Uterus (tissue), 4 donors: Measurements from ENCODE around the gene NMT1. TPM values are rescaled to one million over a fixed set of nuclear protein-coding genes. Genes with fewer than 3 reads are reported as not detected.
"Not testable (repeated sequence)": the region's sequence is repeated elsewhere in the genome, so short reads cannot be mapped to it uniquely, and the experiment has no call there.

Source experiments
- DNase-seq, 2 donors: peaks; one replicate each; pipeline ENCODE4 v3.0.0-alpha.2; 2019 to 2020
- H3K27ac ChIP-seq, 2 donors: fragments of 200-600 bp; sonication (generic); 1 replicate in 1 of 2; 2 replicates in 1 of 2; pipeline ENCODE4 v1.5.1; 2016 to 2018
- H3K27me3 ChIP-seq, 2 donors: fragments of 200-600 bp; sonication (generic); one replicate each; pipeline ENCODE4 v1.5.1; 2018 to 2019; ENCODE audit warnings: control low read depth in 1 of 2
- H3K36me3 ChIP-seq, 2 donors: fragments of 200-600 bp; sonication (generic); one replicate each; pipeline ENCODE4 v1.5.1; 2019; ENCODE audit warnings: control low read depth in 1 of 2
- H3K4me1 ChIP-seq, 2 donors: fragments of 200-600 bp; sonication (generic); one replicate each; pipeline ENCODE4 v1.5.1; 2018 to 2019; ENCODE audit warnings: control low read depth in 1 of 2
- H3K4me3 ChIP-seq, 2 donors: fragments of 200-600 bp; sonication (generic); 1 replicate in 1 of 2; 2 replicates in 1 of 2; pipeline ENCODE4 v1.5.1; 2018 to 2019; ENCODE audit warnings: mild to moderate bottlenecking in 1 of 2
- H3K9me3 ChIP-seq, 2 donors: fragments of 200-600 bp; sonication (generic); one replicate each; pipeline ENCODE4 v1.5.1; 2019; ENCODE audit warnings: control low read depth in 1 of 2
- POLR2A ChIP-seq, 2 donors: fragments of 450-650 bp; IDR thresholded peaks; one replicate each; pipeline ENCODE4 v1.6.1; 2016; ENCODE audit warnings: antibody characterized with exemption in 2 of 2, mild to moderate bottlenecking in 1 of 2, moderate library complexity in 1 of 2
- intact Hi-C: fragments of 100-400 bp; cut with DNase I; formaldehyde crosslinking; loops from one replicate; pipeline ENCODE4 v1.15.1; 2023; ENCODE audit warnings: low total_unique reads
- total RNA-seq, 4 donors: library from RNA; depleted of rRNA in 3 of 4; stranded (reverse); fragments of >200 nt in 3 of 4; gene quantifications; one replicate each; pipeline versions ENCODE4 v1.1.0 to v1.2.4, GENCODE V29; 2014 to 2023
- TF ChIP-seq, protein P1 (sequence below), 4 experiments: fragments of 200-600 bp in 2 of 4; fragments of 450-650 bp in 2 of 4; sonication (generic) in 2 of 4; IDR thresholded peaks; one replicate each; pipeline ENCODE4 v1.5.1; 2016 to 2019; ENCODE audit warnings: antibody characterized with exemption in 4 of 4, mild to moderate bottlenecking in 2 of 4, moderate library complexity in 1 of 4
- donor health status: DM: yes; HTN: yes; CAD: no.

The NMT1 gene
- total RNA-seq, 4 donors from 2014 or later: 25.6 to 115 (median 72.3) TPM

DNA sequence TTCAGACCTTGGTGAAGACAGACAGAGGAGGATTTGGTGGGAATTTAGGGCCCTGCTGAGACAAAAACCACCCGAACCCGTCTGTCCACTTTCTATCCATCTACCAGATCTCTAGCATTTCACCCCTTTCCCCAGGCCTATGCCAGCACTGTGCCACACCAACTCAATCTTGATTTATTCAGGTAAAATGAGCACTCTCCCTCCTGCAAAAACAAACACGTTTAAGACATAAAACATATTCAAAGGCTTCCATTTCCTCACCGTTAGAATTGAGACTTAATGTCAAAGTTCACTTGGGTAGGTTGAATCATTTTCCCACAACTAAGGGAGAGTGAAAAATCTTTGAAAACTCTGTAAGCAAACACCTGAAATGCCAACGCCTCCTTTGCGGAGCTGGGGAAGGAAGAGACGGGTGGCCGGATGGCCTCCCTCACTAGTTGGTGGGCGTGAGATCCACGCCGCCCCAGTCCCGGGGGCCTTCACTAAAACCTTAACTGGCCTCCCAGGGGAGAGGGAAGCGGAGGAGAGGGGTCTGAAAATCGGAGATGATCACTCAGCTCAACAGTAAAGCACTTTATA is 10.5 kb upstream of the NMT1 start:
- no peak for TF ChIP-seq POLR2A (IDR thresholded peaks at IDR 0.05)
- TF ChIP-seq, protein P1, sequence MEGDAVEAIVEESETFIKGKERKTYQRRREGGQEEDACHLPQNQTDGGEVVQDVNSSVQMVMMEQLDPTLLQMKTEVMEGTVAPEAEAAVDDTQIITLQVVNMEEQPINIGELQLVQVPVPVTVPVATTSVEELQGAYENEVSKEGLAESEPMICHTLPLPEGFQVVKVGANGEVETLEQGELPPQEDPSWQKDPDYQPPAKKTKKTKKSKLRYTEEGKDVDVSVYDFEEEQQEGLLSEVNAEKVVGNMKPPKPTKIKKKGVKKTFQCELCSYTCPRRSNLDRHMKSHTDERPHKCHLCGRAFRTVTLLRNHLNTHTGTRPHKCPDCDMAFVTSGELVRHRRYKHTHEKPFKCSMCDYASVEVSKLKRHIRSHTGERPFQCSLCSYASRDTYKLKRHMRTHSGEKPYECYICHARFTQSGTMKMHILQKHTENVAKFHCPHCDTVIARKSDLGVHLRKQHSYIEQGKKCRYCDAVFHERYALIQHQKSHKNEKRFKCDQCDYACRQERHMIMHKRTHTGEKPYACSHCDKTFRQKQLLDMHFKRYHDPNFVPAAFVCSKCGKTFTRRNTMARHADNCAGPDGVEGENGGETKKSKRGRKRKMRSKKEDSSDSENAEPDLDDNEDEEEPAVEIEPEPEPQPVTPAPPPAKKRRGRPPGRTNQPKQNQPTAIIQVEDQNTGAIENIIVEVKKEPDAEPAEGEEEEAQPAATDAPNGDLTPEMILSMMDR (IDR thresholded peaks at IDR 0.05): no peak
- no peaks in the 10 kb centered on the region for H3K27me3 ChIP-seq
- H3K4me1 ChIP-seq: peaks cover 0 to 8% of the 10 kb centered on the region in 2 donors
- peak overlapping the region; percentile 51 to 55 for H3K4me3 ChIP-seq
- H3K9me3 ChIP-seq: no peaks in the 10 kb centered on the region
- peak overlapping the region; percentile 89 to 90 for H3K27ac ChIP-seq
- intact Hi-C loops: no loop called here
- H3K36me3 ChIP-seq: no peaks in the 10 kb centered on the region
- no peak for DNase-seq

DNA sequence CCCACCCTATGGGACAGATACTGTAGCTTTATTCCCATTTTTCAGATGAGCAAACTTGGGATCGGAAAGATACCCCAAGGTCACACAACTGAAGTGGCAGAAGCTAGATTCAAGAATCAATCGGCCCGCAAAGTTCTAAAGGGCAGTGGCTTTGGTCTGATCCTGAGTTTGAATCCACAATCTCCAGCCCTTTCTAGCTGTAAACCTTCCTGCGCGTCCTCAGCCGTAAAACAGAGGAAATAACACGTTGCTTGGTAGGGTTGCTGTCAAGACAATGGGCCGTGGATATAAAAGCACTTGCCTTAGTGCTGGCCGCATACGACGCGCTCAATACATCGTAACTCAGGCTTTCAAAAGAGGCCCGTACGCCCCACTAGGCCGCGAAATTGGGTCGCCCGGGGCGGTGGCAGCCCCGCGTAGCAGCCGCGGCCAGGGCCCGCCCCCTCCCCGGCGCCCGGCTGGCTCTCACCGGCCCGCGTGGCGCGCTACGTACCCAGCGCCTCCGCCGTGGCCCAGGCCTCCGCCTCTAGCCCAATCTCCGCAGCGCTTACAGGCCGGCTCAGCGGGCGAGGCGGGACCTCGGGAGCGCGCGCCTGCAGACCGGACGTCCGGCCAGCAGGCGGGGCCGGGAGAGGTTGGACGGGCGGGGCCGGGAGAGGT is 9.9 kb upstream of the NMT1 start, which contains the start of gene DCAKD:
DCAKD (minus strand) TSS at position 573 of the 660 bp plus-strand sequence. CDS start 16,747 bp downstream, outside the sequence.
- peak; percentile 90 to 92 for DNase-seq
- Histone ChIP-seq H3K4me3 (peak within 1 kb of the TSS; percentile 51 to 55), H3K9me3 (no peaks in the 10 kb centered on the region), H3K4me1 (peaks cover 0 to 8% of the 10 kb centered on the region in 2 donors), H3K36me3 (no peaks in the 10 kb centered on the region), H3K27ac (peak within 1 kb of the TSS; percentile 89 to 90), H3K27me3 (no peaks in the 10 kb centered on the region)
- intact Hi-C loops: no loop called here
- peak; percentile 66 to 85 for TF ChIP-seq POLR2A (IDR thresholded peaks at IDR 0.05)
- TF ChIP-seq, protein P1 (IDR thresholded peaks at IDR 0.05): peak in 2 of 4 experiments; percentile 36 to 37

DNA sequence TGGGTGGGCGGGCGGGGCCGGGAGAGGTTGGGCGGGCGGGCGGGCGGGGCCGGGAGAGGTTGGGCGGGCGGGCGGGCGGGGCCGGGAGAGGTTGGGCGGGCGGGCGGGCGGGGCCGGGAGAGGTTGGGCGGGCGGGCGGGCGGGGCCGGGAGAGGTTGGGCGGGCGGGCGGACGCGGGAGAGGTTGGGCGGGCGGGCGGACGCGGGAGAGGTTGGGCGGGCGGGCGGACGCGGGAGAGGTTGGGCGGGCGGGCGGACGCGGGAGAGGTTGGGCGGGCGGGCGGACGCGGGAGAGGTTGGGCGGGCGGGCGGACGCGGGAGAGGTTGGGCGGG is 9.4 kb upstream of the NMT1 start:
- H3K4me1 ChIP-seq, DNase-seq, H3K27me3 ChIP-seq, H3K9me3 ChIP-seq, intact Hi-C loops, H3K36me3 ChIP-seq: not testable (repeated sequence)
- H3K4me3 ChIP-seq: peak overlapping the region; percentile 37 to 48
- H3K27ac ChIP-seq: peak overlapping the region in 1 of 2 donors; percentile 79

DNA sequence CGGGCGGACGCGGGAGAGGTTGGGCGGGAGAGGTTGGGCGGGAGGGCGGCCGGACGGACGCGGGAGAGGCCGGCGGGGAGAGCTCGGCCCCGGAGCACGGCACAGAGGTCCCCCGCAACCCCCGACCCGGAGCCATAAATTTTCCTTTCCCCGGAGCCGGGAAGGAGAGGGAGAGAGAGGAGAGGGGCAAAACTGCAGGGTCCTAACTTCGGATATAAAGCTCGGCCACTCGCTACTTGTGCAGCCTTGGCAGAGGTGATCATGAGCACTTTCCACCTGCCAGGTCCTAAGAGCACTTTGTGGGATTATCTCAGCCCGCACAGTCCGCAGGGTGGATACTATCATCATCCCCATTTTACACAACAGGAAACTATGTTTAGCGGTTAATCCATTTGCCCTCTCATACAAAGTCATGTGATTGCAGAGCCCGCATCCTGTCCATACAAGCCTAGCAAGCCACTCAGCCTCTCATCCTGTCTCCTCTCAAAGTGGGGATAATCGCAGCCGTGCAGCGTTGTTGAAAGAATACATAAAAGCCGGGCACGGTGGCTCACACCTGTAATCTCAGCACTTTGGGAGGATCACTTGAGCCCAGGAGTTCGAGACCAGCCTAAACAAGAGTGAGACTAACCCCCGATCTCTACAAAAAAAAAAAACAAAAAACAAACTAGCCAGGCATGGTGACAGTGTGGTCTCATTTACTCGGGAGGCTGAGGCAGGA is 8.9 kb upstream of the NMT1 start:
- Histone ChIP-seq H3K27ac (peak overlapping the region; percentile 79 to 81), H3K4me3 (peak overlapping the region; percentile 37 to 48), H3K27me3 (no peaks in the 10 kb centered on the region), H3K9me3 (no peaks in the 10 kb centered on the region), H3K36me3 (no peaks in the 10 kb centered on the region), H3K4me1 (peaks cover 0 to 8% of the 10 kb centered on the region in 2 donors)
- TF ChIP-seq, protein P1 (IDR thresholded peaks at IDR 0.05): no peak
- peak; percentile 52 to 77 for TF ChIP-seq POLR2A (IDR thresholded peaks at IDR 0.05)
- peak; percentile 62 to 64 for DNase-seq
- intact Hi-C loops: no loop called here

DNA sequence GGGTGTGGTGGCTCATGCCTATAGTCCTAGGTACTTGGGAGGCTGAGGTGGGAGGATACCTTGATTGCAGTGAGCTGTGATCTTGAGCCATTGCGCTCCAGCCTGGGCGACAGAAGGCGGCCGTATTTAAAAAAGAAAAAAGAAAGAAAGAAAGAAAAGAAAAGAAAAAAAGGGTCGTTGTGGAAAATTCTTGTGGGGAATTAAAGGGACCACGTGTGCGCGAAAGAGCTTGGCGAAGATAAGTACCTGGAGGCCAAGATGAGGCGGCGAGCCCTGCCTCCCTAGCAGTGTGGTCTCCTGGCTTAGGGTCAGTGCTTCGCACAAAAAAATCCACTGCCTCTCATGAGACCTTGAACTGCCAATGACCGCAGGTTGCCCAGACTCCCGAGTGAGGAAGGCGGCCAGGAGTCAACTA is 728 bp upstream of the NMT1 start:
- intact Hi-C loops: no loop called here
- no peak for DNase-seq
- TF ChIP-seq, protein P1 (IDR thresholded peaks at IDR 0.05): no peak
- TF ChIP-seq POLR2A (IDR thresholded peaks at IDR 0.05): no peak
- Histone ChIP-seq H3K36me3 (no peaks in the 10 kb centered on the region), H3K27ac (peak overlapping the region; percentile 82 to 89), H3K4me3 (peak overlapping the region; percentile 75 to 80), H3K9me3 (no peaks in the 10 kb centered on the region), H3K4me1 (peaks cover 0 to 5% of the 10 kb centered on the region in 2 donors), H3K27me3 (no peaks in the 10 kb centered on the region)
